Ascending aorta (tissue), 2 donors: ENCODE data around the gene TMEM132A. TPM values are rescaled to one million over a fixed set of nuclear protein-coding genes. Genes with fewer than 3 reads are reported as not detected.

ENCODE experiments used
- DNase-seq, 2 donors: peaks; one replicate each; pipeline ENCODE4 v3.0.0-alpha.2; 2019; ENCODE audit warnings: low spot score in 2 of 2
- H3K27ac ChIP-seq, 2 donors: fragments of 200-600 bp; sonication (generic); one replicate each; pipeline ENCODE4 v1.5.1; 2016 to 2017; ENCODE audit warnings: mild to moderate bottlenecking in 1 of 2
- H3K27me3 ChIP-seq: fragments of 200-600 bp; sonication (generic); one replicate; pipeline ENCODE4 v1.5.1; 2017
- H3K36me3 ChIP-seq, 2 donors: fragments of 200-600 bp; sonication (generic); one replicate each; pipeline ENCODE4 v1.5.1; 2016
- H3K4me1 ChIP-seq, 2 donors: fragments of 200-600 bp; sonication (generic); one replicate each; pipeline ENCODE4 v1.5.1; 2016 to 2017; ENCODE audit warnings: mild to moderate bottlenecking in 1 of 2
- H3K4me3 ChIP-seq, 2 donors: fragments of 200-600 bp; sonication (generic); one replicate each; pipeline ENCODE4 v1.5.1; 2016 to 2017; ENCODE audit warnings: mild to moderate bottlenecking in 1 of 2
- H3K9me3 ChIP-seq, 2 donors: fragments of 200-600 bp; sonication (generic); one replicate each; pipeline ENCODE4 v1.5.1; 2016
- intact Hi-C: fragments of 100-400 bp; cut with DNase I; formaldehyde crosslinking; loops from one replicate; pipeline ENCODE4 v1.15.1; 2023
- total RNA-seq: library from RNA; depleted of rRNA; stranded (reverse); fragments of >200 nt; gene quantifications from one replicate; pipeline ENCODE4 v1.1.0, GENCODE V29; 2016
- TF ChIP-seq, protein P1 (sequence below), 3 experiments: fragments of 200-600 bp in 2 of 3; fragments of 450-650 bp in 1 of 3; sonication (generic) in 2 of 3; IDR thresholded peaks; one replicate each; pipeline ENCODE4 v1.5.1; 2016 to 2019; ENCODE audit warnings: antibody characterized with exemption in 3 of 3, mild to moderate bottlenecking in 1 of 3, moderate library complexity in 1 of 3

Gene TMEM132A
- total RNA-seq, 1 donor from 2014 or later, result 18.9 TPM

DNA sequence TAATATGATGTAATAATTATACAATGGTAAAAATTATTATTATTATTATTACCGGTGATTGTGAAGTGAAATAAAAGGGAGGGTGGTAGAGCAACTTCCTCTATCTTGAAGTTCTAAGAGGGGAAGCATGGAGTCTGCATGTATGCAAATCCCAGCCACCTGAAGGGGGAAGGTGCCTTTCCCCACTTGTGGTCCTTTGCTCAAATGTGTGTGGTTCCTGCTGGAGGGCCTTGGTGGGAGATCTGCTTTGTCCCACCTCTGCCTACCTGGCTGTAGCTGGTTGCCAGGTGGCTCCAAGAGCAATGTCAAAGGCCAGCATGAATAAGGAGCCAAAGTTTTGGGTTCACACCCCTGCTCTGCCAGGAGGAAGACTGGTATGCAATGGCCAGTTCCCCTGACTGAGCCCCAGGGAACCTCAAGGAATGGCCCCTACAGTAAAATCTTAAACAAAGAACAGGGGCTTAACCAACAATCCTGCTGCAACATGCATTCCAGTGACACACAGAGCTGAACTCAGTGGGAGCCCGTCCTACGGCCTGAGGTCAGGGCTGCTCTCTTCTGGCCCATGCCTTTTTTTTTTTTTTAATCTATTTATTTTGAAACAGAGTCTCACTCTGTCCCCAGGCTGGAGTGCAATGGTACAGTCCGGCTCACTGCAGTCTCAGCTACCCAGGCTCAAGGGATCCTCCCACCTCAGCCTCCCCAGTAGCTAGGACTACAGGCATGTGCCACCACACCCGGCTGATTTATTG is 8.5 kb downstream of the TMEM132A start:
- intact Hi-C loops, result no loop called here
- no peaks in the 10 kb centered on the region for H3K27me3 ChIP-seq
- H3K27ac ChIP-seq, result no peak overlapping the region
- H3K4me1 ChIP-seq, result no peaks in the 10 kb centered on the region
- TF ChIP-seq, protein P1, sequence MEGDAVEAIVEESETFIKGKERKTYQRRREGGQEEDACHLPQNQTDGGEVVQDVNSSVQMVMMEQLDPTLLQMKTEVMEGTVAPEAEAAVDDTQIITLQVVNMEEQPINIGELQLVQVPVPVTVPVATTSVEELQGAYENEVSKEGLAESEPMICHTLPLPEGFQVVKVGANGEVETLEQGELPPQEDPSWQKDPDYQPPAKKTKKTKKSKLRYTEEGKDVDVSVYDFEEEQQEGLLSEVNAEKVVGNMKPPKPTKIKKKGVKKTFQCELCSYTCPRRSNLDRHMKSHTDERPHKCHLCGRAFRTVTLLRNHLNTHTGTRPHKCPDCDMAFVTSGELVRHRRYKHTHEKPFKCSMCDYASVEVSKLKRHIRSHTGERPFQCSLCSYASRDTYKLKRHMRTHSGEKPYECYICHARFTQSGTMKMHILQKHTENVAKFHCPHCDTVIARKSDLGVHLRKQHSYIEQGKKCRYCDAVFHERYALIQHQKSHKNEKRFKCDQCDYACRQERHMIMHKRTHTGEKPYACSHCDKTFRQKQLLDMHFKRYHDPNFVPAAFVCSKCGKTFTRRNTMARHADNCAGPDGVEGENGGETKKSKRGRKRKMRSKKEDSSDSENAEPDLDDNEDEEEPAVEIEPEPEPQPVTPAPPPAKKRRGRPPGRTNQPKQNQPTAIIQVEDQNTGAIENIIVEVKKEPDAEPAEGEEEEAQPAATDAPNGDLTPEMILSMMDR (IDR thresholded peaks at IDR 0.05), result no peak
- no peak overlapping the region for H3K4me3 ChIP-seq
- H3K9me3 ChIP-seq, result no peaks in the 10 kb centered on the region
- no peak for DNase-seq
- H3K36me3 ChIP-seq, result peaks cover 0 to 4% of the 10 kb centered on the region in 2 donors

GRCh38 chr11:60933416-60934123 is 9.3 kb downstream of the TMEM132A start:
- Histone ChIP-seq H3K36me3 (peaks cover 0 to 7% of the 10 kb centered on the region in 2 donors), H3K27ac (no peak overlapping the region), H3K9me3 (no peaks in the 10 kb centered on the region), H3K4me1 (no peaks in the 10 kb centered on the region), H3K4me3 (no peak overlapping the region), H3K27me3 (no peaks in the 10 kb centered on the region)
- no peak for DNase-seq
- TF ChIP-seq, protein P1 (IDR thresholded peaks at IDR 0.05), result no peak
- intact Hi-C loops, result no loop called here

- H3K27me3 ChIP-seq, result no peaks in the 10 kb centered on the region
- no peaks in the 10 kb centered on the region for H3K9me3 ChIP-seq
- TF ChIP-seq, protein P1 (IDR thresholded peaks at IDR 0.05), result no peak
- no peak overlapping the region for H3K4me3 ChIP-seq
- H3K36me3 ChIP-seq, result peaks cover 5 to 14% of the 10 kb centered on the region in 2 donors
- DNase-seq, result no peak
- intact Hi-C loops, result no loop called here
- H3K27ac ChIP-seq, result no peak overlapping the region
- H3K4me1 ChIP-seq, result no peaks in the 10 kb centered on the region
Measured at GRCh38 chr11:60934124-60934789, 10.0 kb downstream of the TMEM132A start.

DNA sequence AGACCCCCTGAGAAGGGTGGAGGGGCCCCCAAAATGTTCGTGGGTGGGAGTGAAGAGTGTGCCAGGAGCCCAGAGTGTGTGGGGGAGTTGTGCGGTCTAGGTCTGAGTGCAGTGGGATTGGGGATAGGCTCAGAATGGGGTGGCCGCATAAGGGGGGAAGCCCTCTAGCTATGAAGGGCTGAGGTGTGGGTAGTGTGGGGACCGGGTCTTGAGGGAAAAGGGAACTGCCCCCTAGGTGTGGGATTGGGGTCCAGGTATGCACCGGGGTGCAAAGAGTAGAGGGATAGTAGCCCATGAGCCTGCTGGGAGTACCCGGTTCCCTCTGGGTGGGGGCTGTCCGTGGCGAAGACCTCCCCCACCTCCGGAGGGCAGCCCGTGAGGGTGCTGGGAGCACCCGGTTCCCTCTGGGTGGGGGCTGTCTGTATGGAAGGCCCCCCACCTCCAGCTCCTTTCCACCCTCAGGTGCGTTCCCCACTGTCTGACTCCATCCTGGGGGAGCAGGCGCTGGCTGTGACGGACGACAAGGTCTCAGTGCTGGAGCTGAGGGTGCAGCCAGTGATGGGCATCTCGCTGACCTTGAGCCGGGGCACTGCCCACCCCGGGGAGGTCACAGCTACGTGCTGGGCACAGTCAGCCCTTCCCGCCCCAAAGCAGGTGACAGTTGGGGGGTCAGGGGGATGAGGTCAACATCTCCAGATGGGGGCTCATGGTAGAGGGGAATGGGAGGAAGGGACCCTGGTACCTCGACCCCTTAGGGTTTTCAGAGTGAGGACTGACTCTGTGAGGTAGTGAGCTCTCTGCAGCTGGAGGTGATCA is 10.7 kb downstream of the TMEM132A start:
- intact Hi-C loops, result no loop called here
- TF ChIP-seq, protein P1 (IDR thresholded peaks at IDR 0.05), result no peak
- no peaks in the 10 kb centered on the region for H3K27me3 ChIP-seq
- no peak overlapping the region for H3K4me3 ChIP-seq
- DNase-seq, result no peak
- H3K27ac ChIP-seq, result no peak overlapping the region
- no peaks in the 10 kb centered on the region for H3K4me1 ChIP-seq
- H3K36me3 ChIP-seq, result peaks cover 8 to 17% of the 10 kb centered on the region in 2 donors
- H3K9me3 ChIP-seq, result no peaks in the 10 kb centered on the region
